PC-3 (cell line): ENCODE measurements around the gene TXN. TPM values are rescaled to one million over a fixed set of nuclear protein-coding genes. Genes with fewer than 3 reads are reported as not detected.
A peak's percentile ranks its signal among the peaks of the same experiment; 100 is the strongest.
"Not testable (repeated sequence)": the region's sequence is repeated elsewhere in the genome, so short reads cannot be mapped to it uniquely, and the experiment has no call there.

Experiments used
- ATAC-seq: fragments of 200-7000 bp; cut with Tn5 transposase; 2 replicates; pipeline ENCODE4 v1.9.1; 2020; ENCODE audit warnings: mild to moderate bottlenecking, moderate library complexity
- BruUV-seq: library from RNA; stranded (reverse); fragments of 400-500 nt; replicated peaks from 2 replicates; lab custom pipeline; 2021; lab: Mats Ljungman, UMichigan
- CTCF ChIA-PET: fragments of 300-600 bp; sonication (Branson Sonifier 250); formaldehyde crosslinking; loops from one replicate; lab custom pipeline; 2022; ENCODE audit warnings: antibody characterized with exemption; lab: Charles Lee
- POLR2A ChIA-PET: fragments of 300-600 bp; sonication (Branson Sonifier 250); formaldehyde crosslinking; loops from one replicate; lab custom pipeline; 2022; ENCODE audit warnings: antibody characterized with exemption; ENCODE audit not compliant: unreplicated experiment; lab: Charles Lee
- DNase-seq: peaks from one replicate; pipeline ENCODE4 v3.0.0-alpha.2; 2015
- H2AFZ ChIP-seq: fragments of 300-600 bp; sonication (generic); 2 replicates; pipeline ENCODE4 v1.6.0; 2016; ENCODE audit warnings: antibody characterized with exemption, low read length
- H3F3A ChIP-seq: fragments of 300-600 bp; sonication (generic); one replicate; pipeline ENCODE4 v1.6.0; 2017; ENCODE audit warnings: antibody characterized with exemption, low read length, control low read depth, mild to moderate bottlenecking; ENCODE audit not compliant: unreplicated experiment
- H3K27ac ChIP-seq: fragments of 300-600 bp; sonication (generic); 2 replicates; pipeline ENCODE4 v1.5.1; 2016; ENCODE audit warnings: mild to moderate bottlenecking, low read length
- H3K27me3 ChIP-seq: fragments of 300-600 bp; sonication (generic); 2 replicates; pipeline ENCODE4 v1.6.1; 2016; ENCODE audit warnings: low read length, mixed read lengths
- H3K36me3 ChIP-seq: fragments of 300-600 bp; sonication (generic); 2 replicates; pipeline ENCODE4 v1.6.1; 2016; ENCODE audit warnings: low read depth, mixed run types, low read length, mixed read lengths
- H3K4me1 ChIP-seq: fragments of 300-600 bp; sonication (generic); 2 replicates; pipeline ENCODE4 v1.5.1; 2016; ENCODE audit warnings: low read length; ENCODE audit not compliant: insufficient read depth
- H3K4me2 ChIP-seq: fragments of 300-600 bp; sonication (generic); 2 replicates; pipeline ENCODE4 v1.6.0; 2016; ENCODE audit warnings: low read length
- H3K4me3 ChIP-seq: fragments of 300-600 bp; sonication (generic); 2 replicates; pipeline ENCODE4 v1.5.1; 2016; ENCODE audit warnings: mild to moderate bottlenecking, low read length, mixed read lengths
- H3K79me2 ChIP-seq: fragments of 300-600 bp; sonication (generic); 2 replicates; pipeline ENCODE4 v1.6.1; 2017; ENCODE audit warnings: low read length, mixed read lengths
- H3K9ac ChIP-seq: fragments of 300-600 bp; sonication (generic); 2 replicates; pipeline ENCODE4 v1.6.0; 2016; ENCODE audit warnings: mild to moderate bottlenecking, low read length
- H3K9me2 ChIP-seq: fragments of 300-600 bp; sonication (generic); replicated peaks from 2 replicates; pipeline ENCODE4 v1.6.1; 2016; ENCODE audit warnings: mixed run types, low read length, mixed read lengths
- H3K9me3 ChIP-seq: fragments of 300-600 bp; sonication (generic); 2 replicates; pipeline ENCODE4 v1.6.1; 2016; ENCODE audit warnings: low read length, mixed read lengths
- H4K20me1 ChIP-seq: fragments of 300-600 bp; sonication (generic); 2 replicates; pipeline ENCODE4 v1.6.1; 2016; ENCODE audit warnings: low read length, mixed read lengths
- CTCF ChIP-seq: fragments of 300-600 bp; sonication (generic); conservative IDR thresholded peaks from 2 replicates; pipeline ENCODE4 v1.5.1; 2017; ENCODE audit warnings: antibody characterized with exemption, low read depth, mild to moderate bottlenecking, low read length
- EZH2 ChIP-seq: fragments of 300-600 bp; sonication (generic); IDR thresholded peaks from one replicate; pipeline ENCODE4 v1.6.1; 2017; ENCODE audit warnings: antibody characterized with exemption, mild to moderate bottlenecking, low read length; ENCODE audit not compliant: unreplicated experiment
- EZH2phosphoT487 ChIP-seq: fragments of 300-600 bp; sonication (generic); IDR thresholded peaks from 2 replicates; pipeline ENCODE4 v1.6.1; 2018; ENCODE audit warnings: mild to moderate bottlenecking, antibody characterized with exemption, low read length, borderline replicate concordance
- intact Hi-C: fragments of 100-400 bp; cut with micrococcal nuclease; formaldehyde crosslinking; loops from 2 replicates; pipeline ENCODE4 v1.9.0; 2023
- total RNA-seq: library from RNA; depleted of rRNA; stranded (reverse); fragments of >200 nt; gene quantifications from 2 replicates; pipeline ENCODE4 v1.2.3, GENCODE V29; 2014

TXN gene
- total RNA-seq, 1 experiment from 2014 or later: 216 TPM

- H3K36me3 ChIP-seq: no peaks in the 10 kb centered on the region
- CTCF ChIA-PET: interaction anchor here (1.4 kb wide), 1 partner anchor 24 kb away, joined by 3 read pairs; no protein-coding TSS in a partner anchor
- intact Hi-C loops: no loop called here
- DNase-seq (peak; percentile 62), ATAC-seq (peak; percentile 89)
- H3K27ac ChIP-seq: peak overlapping the region; percentile 63
- H3F3A ChIP-seq: no peaks in the 10 kb centered on the region
- H4K20me1 ChIP-seq: no peaks in the 10 kb centered on the region
- no peak for TF ChIP-seq EZH2phosphoT487
- no peak for TF ChIP-seq EZH2
- TF ChIP-seq CTCF: no peak
- H2AFZ ChIP-seq: peak overlapping the region; percentile 66
- H3K4me3 ChIP-seq: peak overlapping the region; percentile 53; the same call in 1 of the 2 replicates
- peak overlapping the region; percentile 42; the same call in 1 of the 2 replicates for H3K9ac ChIP-seq
- no peaks in the 10 kb centered on the region for H3K9me2 ChIP-seq
- TSS peak; percentile 43 for BruUV-seq
- H3K27me3 ChIP-seq: no peaks in the 10 kb centered on the region
- H3K4me1 ChIP-seq: peaks cover 24% of the 10 kb centered on the region
- H3K79me2 ChIP-seq: no peaks in the 10 kb centered on the region
- H3K4me2 ChIP-seq: peak overlapping the region; percentile 82
- POLR2A ChIA-PET: no interaction called here
- H3K9me3 ChIP-seq: no peaks in the 10 kb centered on the region
These were observed 49.2 kb downstream of the TXN start for GRCh38 chr9:110207071-110207641.

- H3K4me1 ChIP-seq: peaks cover 24% of the 10 kb centered on the region
- no peaks in the 10 kb centered on the region for H3K9me2 ChIP-seq
- peak overlapping the region; percentile 66; the same call in 1 of the 2 replicates for H2AFZ ChIP-seq
- H3K9me3 ChIP-seq: no peaks in the 10 kb centered on the region
- no peak overlapping the region for H3K9ac ChIP-seq
- BruUV-seq: no TSS peak
- ATAC-seq (no peak), DNase-seq (no peak)
- ChIA-PET POLR2A (no interaction called here), CTCF (interaction anchor here (1.4 kb wide), 1 partner anchor 23 kb away, joined by 3 read pairs; no protein-coding TSS in a partner anchor)
- H3K4me2 ChIP-seq: peak overlapping the region; percentile 82
- no peaks in the 10 kb centered on the region for H4K20me1 ChIP-seq
- H3K79me2 ChIP-seq: no peaks in the 10 kb centered on the region
- no peaks in the 10 kb centered on the region for H3F3A ChIP-seq
- H3K27ac ChIP-seq: peak overlapping the region; percentile 63
- TF ChIP-seq CTCF: no peak
- no peak for TF ChIP-seq EZH2phosphoT487
- TF ChIP-seq EZH2: no peak
- H3K4me3 ChIP-seq: peak overlapping the region; percentile 53; the same call in 1 of the 2 replicates
- H3K36me3 ChIP-seq: no peaks in the 10 kb centered on the region
- intact Hi-C loops: no loop called here
- H3K27me3 ChIP-seq: no peaks in the 10 kb centered on the region
These were observed 49.9 kb downstream of the TXN start for GRCh38 chr9:110206389-110206788.

- H3K27ac ChIP-seq, DNase-seq, H3K27me3 ChIP-seq, H3K4me3 ChIP-seq, CTCF ChIA-PET, H3K9me3 ChIP-seq, ATAC-seq, H3K4me2 ChIP-seq, H3K9ac ChIP-seq, H3K36me3 ChIP-seq, H3F3A ChIP-seq, POLR2A ChIA-PET, H3K9me2 ChIP-seq, H4K20me1 ChIP-seq, H3K79me2 ChIP-seq, BruUV-seq, H2AFZ ChIP-seq, intact Hi-C loops: not testable (repeated sequence)
- H3K4me1 ChIP-seq: peaks cover 24% of the 10 kb centered on the region
These were observed 50.7 kb downstream of the TXN start for GRCh38 chr9:110205612-110206011.
